NCI-H2081 treated with DMSO at 0.1 percent for 48 hours (cell line): ENCODE results near the gene KLF8.
"Not testable (repeated sequence)": the region's sequence is repeated elsewhere in the genome, so short reads cannot be mapped to it uniquely, and the experiment has no call there.

Experiments used
- DNase-seq: peaks from one replicate; lab custom pipeline; 2025; lab: John Stamatoyannopoulos, UW

KLF8 gene

GRCh38 chrX:56232221-56233082, at the start of gene KLF8:
Gene KLF8, plus strand, starts transcription at chrX:56232356. Its CDS starts 979 bp downstream, at chrX:56233335.
- no peak for DNase-seq

GRCh38 chrX:56206945-56207344, 25.2 kb upstream of the KLF8 start:
- not testable (repeated sequence) for DNase-seq

- no peak for DNase-seq
Measured at GRCh38 chrX:56211701-56212100, 20.5 kb upstream of the KLF8 start.

- no peak for DNase-seq
Measured at GRCh38 chrX:56216332-56216731, 15.8 kb upstream of the KLF8 start.

- DNase-seq: no peak
Measured at GRCh38 chrX:56219700-56220099, 12.5 kb upstream of the KLF8 start.

- no peak for DNase-seq
Measured at GRCh38 chrX:56221101-56221500, 11.1 kb upstream of the KLF8 start.

- DNase-seq: no peak
Measured at GRCh38 chrX:56222473-56223000, 9.6 kb upstream of the KLF8 start.

GRCh38 chrX:56226980-56227379, 5.2 kb upstream of the KLF8 start:
- DNase-seq: no peak

GRCh38 chrX:56228914-56229313, 3.2 kb upstream of the KLF8 start:
- DNase-seq: no peak

- no peak for DNase-seq
Measured at GRCh38 chrX:56231537-56232090, 542 bp upstream of the KLF8 start.

- no peak for DNase-seq
Measured at GRCh38 chrX:56233100-56233499, 944 bp downstream of the KLF8 start.

GRCh38 chrX:56233682-56234081, 1.5 kb downstream of the KLF8 start:
- no peak for DNase-seq

- no peak for DNase-seq
Measured at GRCh38 chrX:56248492-56248891, 16.3 kb downstream of the KLF8 start.

- no peak for DNase-seq
Measured at GRCh38 chrX:56253832-56254703, 21.9 kb downstream of the KLF8 start.

GRCh38 chrX:56268888-56269287, 36.7 kb downstream of the KLF8 start:
- DNase-seq: no peak

- no peak for DNase-seq
Measured at GRCh38 chrX:56278692-56279091, 46.5 kb downstream of the KLF8 start.

- DNase-seq: no peak
Measured at GRCh38 chrX:56279863-56280262, 47.7 kb downstream of the KLF8 start.

GRCh38 chrX:56281789-56282188, 49.6 kb downstream of the KLF8 start:
- no peak for DNase-seq

- DNase-seq: no peak
Measured at GRCh38 chrX:56284269-56284668, 52.1 kb downstream of the KLF8 start.

- DNase-seq: no peak
Measured at GRCh38 chrX:56288608-56289007, 56.5 kb downstream of the KLF8 start.

GRCh38 chrX:56289449-56289848, 57.3 kb downstream of the KLF8 start:
- DNase-seq: no peak

GRCh38 chrX:56308726-56309125, 76.6 kb downstream of the KLF8 start:
- DNase-seq: no peak
